Natural killer cell (primary cell): ENCODE results near the gene CLEC3A. TPM values are rescaled to one million over a fixed set of nuclear protein-coding genes. Genes with fewer than 3 reads are reported as not detected.

Experiments used
- ATAC-seq, 3 donors: fragments of 150-1000 bp in 2 of 3; fragments of 200-7000 bp in 1 of 3; cut with Tn5 transposase; 1 replicate in 1 of 3; 2 replicates in 2 of 3; pipeline ENCODE4 v1.10.0; 2021; ENCODE audit warnings: mild to moderate bottlenecking in 2 of 3, moderate library complexity in 2 of 3
- DNase-seq, 2 donors: peaks; one replicate each; pipeline versions ENCODE4 v3.0.0 to v3.0.0-alpha.2; 2013 to 2021; ENCODE audit warnings: mixed read lengths in 1 of 2
- H3K27ac ChIP-seq: one replicate; pipeline ENCODE4 v1.5.1; 2013; ENCODE audit warnings: mild to moderate bottlenecking, low read length
- H3K27me3 ChIP-seq: one replicate; pipeline ENCODE4 v1.6.1; 2013; ENCODE audit warnings: low read length; ENCODE audit not compliant: control insufficient read depth, insufficient read depth
- H3K36me3 ChIP-seq: one replicate; pipeline ENCODE4 v1.6.1; 2013; ENCODE audit warnings: low read length; ENCODE audit not compliant: control insufficient read depth, insufficient read depth
- H3K4me1 ChIP-seq: one replicate; pipeline ENCODE4 v1.6.1; 2013; ENCODE audit warnings: low read length; ENCODE audit not compliant: control insufficient read depth, insufficient read depth
- H3K4me3 ChIP-seq: one replicate; pipeline ENCODE4 v1.5.1; 2013; ENCODE audit warnings: low read length
- H3K9me3 ChIP-seq: one replicate; pipeline ENCODE4 v1.6.1; 2013; ENCODE audit warnings: low read length; ENCODE audit not compliant: control insufficient read depth, insufficient read depth
- H3K27ac Mint-ChIP-seq, 2 donors: one replicate each; pipeline ENCODE4 v1.8.0; 2022; ENCODE audit warnings: mild to moderate bottlenecking in 2 of 2, mixed read lengths in 2 of 2, moderate library complexity in 1 of 2
- H3K27me3 Mint-ChIP-seq, 2 donors: one replicate each; pipeline ENCODE4 v1.8.0; 2022; ENCODE audit warnings: low read depth in 2 of 2, mixed read lengths in 2 of 2
- H3K36me3 Mint-ChIP-seq: one replicate; pipeline ENCODE4 v1.8.0; 2022; ENCODE audit warnings: mixed read lengths
- H3K4me1 Mint-ChIP-seq, 2 donors: one replicate each; pipeline ENCODE4 v1.8.0; 2022; ENCODE audit warnings: mixed read lengths in 2 of 2
- H3K4me3 Mint-ChIP-seq: one replicate; pipeline ENCODE4 v1.8.0; 2022; ENCODE audit warnings: mild to moderate bottlenecking, moderate library complexity, mixed read lengths
- H3K9me3 Mint-ChIP-seq, 2 donors: one replicate each; pipeline ENCODE4 v1.8.0; 2022; ENCODE audit warnings: mixed read lengths in 2 of 2
- WGBS: methylation state at CpG from one replicate; pipeline ENCODE4 v1.1.7; 2013; ENCODE audit warnings: missing lambda C conversion rate; ENCODE audit not compliant: insufficient coverage; 5-methylcytosine and 5-hydroxymethylcytosine counted together
- intact Hi-C: fragments of 100-400 bp; cut with micrococcal nuclease; formaldehyde crosslinking; loops from one replicate; pipeline ENCODE4 v1.14.2; 2022
- total RNA-seq, 4 donors: library from RNA; stranded (reverse); fragments of 120-200 nt in 1 of 4; gene quantifications; one replicate each; pipeline versions ENCODE4 v1.2.3 to v1.2.4, GENCODE V29; 2013 to 2022
- TF ChIP-seq, protein P1 (sequence below): fragments of 200-600 bp; IDR thresholded peaks from one replicate; pipeline ENCODE4 v1.8.0; 2022; ENCODE audit warnings: antibody characterized with exemption

Gene CLEC3A
- total RNA-seq, 3 donors from 2014 or later (not counting 1 experiment from before 2014, with no cell fraction given), result not detected

DNA sequence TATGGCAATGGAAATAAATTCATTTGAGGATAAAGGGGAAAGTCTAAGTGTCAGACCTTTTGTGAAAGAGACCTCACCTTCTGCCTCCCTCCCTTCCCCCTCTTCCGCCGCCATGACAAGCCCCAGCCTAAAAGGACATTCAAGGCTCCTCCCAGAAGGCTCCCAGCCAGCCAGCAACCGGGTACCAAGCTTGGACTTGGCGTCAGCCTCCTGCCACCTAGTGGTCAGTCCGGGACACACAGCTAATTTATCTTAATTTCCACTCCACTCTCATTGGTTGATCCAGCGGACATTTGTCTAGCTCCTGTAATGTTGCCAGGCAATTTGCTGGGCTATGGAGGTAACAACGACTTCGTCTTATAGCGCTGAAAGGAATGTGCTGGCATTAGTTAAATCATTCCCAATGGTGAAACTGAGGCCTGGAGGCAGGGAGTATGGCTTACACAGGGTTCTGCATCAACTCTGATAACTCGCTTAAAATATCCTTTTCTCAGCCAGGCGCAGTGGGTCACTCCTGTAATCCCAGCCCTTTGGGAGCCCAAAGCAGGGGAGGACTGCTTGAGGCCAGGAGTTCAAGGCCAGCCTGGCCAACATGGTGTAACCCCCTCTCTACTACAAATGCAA lies 19.3 kb upstream of the CLEC3A start:
- Mint-ChIP-seq H3K27me3 (peaks cover 0 to 5% of the 10 kb centered on the region in 2 donors), H3K9me3 (no peaks in the 10 kb centered on the region), H3K27ac (no peak overlapping the region), H3K4me1 (no peaks in the 10 kb centered on the region), H3K4me3 (no peak overlapping the region), H3K36me3 (no peaks in the 10 kb centered on the region)
- intact Hi-C loops, result loop anchor here (1.0 kb wide), 1 partner anchor 328 kb away; no protein-coding TSS in a partner anchor
- Histone ChIP-seq H3K36me3 (no peaks in the 10 kb centered on the region), H3K27ac (no peak overlapping the region), H3K9me3 (no peaks in the 10 kb centered on the region), H3K4me3 (no peak overlapping the region), H3K27me3 (no peaks in the 10 kb centered on the region), H3K4me1 (no peaks in the 10 kb centered on the region)
- TF ChIP-seq, protein P1, sequence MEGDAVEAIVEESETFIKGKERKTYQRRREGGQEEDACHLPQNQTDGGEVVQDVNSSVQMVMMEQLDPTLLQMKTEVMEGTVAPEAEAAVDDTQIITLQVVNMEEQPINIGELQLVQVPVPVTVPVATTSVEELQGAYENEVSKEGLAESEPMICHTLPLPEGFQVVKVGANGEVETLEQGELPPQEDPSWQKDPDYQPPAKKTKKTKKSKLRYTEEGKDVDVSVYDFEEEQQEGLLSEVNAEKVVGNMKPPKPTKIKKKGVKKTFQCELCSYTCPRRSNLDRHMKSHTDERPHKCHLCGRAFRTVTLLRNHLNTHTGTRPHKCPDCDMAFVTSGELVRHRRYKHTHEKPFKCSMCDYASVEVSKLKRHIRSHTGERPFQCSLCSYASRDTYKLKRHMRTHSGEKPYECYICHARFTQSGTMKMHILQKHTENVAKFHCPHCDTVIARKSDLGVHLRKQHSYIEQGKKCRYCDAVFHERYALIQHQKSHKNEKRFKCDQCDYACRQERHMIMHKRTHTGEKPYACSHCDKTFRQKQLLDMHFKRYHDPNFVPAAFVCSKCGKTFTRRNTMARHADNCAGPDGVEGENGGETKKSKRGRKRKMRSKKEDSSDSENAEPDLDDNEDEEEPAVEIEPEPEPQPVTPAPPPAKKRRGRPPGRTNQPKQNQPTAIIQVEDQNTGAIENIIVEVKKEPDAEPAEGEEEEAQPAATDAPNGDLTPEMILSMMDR, result peak; percentile 72
- WGBS, result 20% methylated on average over 11 of the region's 11 CpGs
- ATAC-seq (peak; percentile 69 to 86 (median 74)), DNase-seq (peak; percentile 26 to 75)

DNA sequence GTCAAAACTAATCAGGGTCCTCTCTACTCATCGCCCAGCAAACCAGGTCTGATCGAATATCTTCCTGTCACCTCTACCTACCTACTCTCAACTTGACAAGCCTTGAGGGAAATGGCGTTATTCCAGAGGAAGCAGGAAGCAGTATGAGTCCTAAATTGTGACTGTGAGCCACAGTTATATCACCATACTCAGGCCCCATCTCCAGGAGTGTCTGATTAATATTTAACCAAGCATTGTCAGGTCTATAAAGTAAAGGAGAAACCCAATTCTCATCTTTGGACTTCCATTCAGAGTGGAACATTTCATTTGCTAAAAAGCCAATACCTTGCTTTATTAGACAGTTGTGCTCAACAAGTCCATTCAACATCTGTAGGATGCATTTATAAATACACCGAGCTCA lies 17.8 kb upstream of the CLEC3A start:
- Histone ChIP-seq H3K27ac (no peak overlapping the region), H3K9me3 (no peaks in the 10 kb centered on the region), H3K4me3 (no peak overlapping the region), H3K4me1 (no peaks in the 10 kb centered on the region), H3K27me3 (no peaks in the 10 kb centered on the region), H3K36me3 (no peaks in the 10 kb centered on the region)
- Mint-ChIP-seq H3K27ac (no peak overlapping the region), H3K4me1 (no peaks in the 10 kb centered on the region), H3K27me3 (no peaks in the 10 kb centered on the region), H3K36me3 (no peaks in the 10 kb centered on the region), H3K9me3 (no peaks in the 10 kb centered on the region), H3K4me3 (no peak overlapping the region)
- intact Hi-C loops, result no loop called here
- DNase-seq, result no peak
- TF ChIP-seq, protein P1, result no peak
- WGBS, result 84% methylated on average over 4 of the region's 4 CpGs
- ATAC-seq, result no peak

DNA sequence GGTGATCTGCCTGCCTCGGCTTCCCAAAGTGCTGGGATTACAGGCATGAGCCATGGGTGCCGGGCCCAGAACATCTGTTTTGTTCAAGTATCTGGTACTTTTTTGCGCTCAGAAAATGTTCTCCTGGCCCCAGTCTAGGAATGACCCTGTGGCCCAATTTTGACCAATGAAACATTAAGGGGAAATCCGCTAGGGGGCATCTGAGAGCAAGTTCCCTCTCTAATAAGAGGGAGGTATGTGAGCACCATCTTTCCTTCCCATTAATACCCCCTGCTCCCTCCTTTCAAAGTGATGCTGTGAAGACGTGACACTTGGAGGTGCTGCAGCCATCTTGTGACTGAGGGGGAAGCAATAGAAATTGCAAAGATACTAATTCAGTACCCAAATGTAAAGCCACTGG lies 16.5 kb upstream of the CLEC3A start:
- no peak overlapping the region for H3K4me3 Mint-ChIP-seq
- intact Hi-C loops, result no loop called here
- DNase-seq (no peak), ATAC-seq (no peak)
- H3K27me3 Mint-ChIP-seq, result no peaks in the 10 kb centered on the region
- no peaks in the 10 kb centered on the region for H3K9me3 Mint-ChIP-seq
- no peaks in the 10 kb centered on the region for H3K36me3 Mint-ChIP-seq
- no peak overlapping the region for H3K27ac Mint-ChIP-seq
- H3K4me1 Mint-ChIP-seq, result no peaks in the 10 kb centered on the region
- Histone ChIP-seq H3K4me3 (no peak overlapping the region), H3K36me3 (no peaks in the 10 kb centered on the region), H3K9me3 (no peaks in the 10 kb centered on the region), H3K27me3 (no peaks in the 10 kb centered on the region), H3K4me1 (no peaks in the 10 kb centered on the region), H3K27ac (no peak overlapping the region)
- TF ChIP-seq, protein P1, result no peak
- 88% methylated on average over 3 of the region's 5 CpGs for WGBS

DNA sequence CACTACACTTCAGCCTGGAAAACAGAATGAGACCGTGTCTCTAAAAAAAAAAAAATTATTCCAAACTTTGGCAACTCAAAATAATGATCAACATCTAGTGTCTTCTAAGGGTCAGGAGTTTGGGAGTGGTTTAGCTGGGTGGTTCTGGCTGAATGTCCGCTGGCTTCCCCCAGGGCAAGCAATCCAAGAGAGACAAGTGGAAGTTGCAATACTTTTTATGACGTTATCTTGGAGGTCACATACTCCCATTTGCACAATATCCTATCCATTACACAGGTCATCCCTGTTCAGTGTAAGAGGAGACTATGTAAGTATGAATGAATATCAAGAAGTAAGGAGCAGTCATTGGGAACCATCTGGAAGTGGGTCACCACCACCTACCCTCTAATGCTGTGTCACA lies 15.2 kb upstream of the CLEC3A start:
- H3K27me3 Mint-ChIP-seq, result peaks cover 0 to 4% of the 10 kb centered on the region in 2 donors
- DNase-seq, result no peak
- H3K36me3 Mint-ChIP-seq, result no peaks in the 10 kb centered on the region
- TF ChIP-seq, protein P1, result no peak
- Histone ChIP-seq H3K9me3 (no peaks in the 10 kb centered on the region), H3K36me3 (no peaks in the 10 kb centered on the region), H3K4me3 (no peak overlapping the region), H3K27ac (no peak overlapping the region), H3K27me3 (no peaks in the 10 kb centered on the region), H3K4me1 (no peaks in the 10 kb centered on the region)
- no peak overlapping the region for H3K27ac Mint-ChIP-seq
- intact Hi-C loops, result no loop called here
- H3K9me3 Mint-ChIP-seq, result no peaks in the 10 kb centered on the region
- no peak for ATAC-seq
- 88% methylated on average over 1 of the region's 3 CpGs for WGBS
- H3K4me3 Mint-ChIP-seq, result no peak overlapping the region
- no peaks in the 10 kb centered on the region for H3K4me1 Mint-ChIP-seq
